Limb (tissue), 2 donors: ENCODE results near the gene CIZ1.
A peak's percentile ranks its signal among the peaks of the same experiment; 100 is the strongest.
"Not testable (repeated sequence)": the region's sequence is repeated elsewhere in the genome, so short reads cannot be mapped to it uniquely, and the experiment has no call there.

Experiments used
- DNase-seq, 2 donors: peaks; one replicate each; pipeline ENCODE4 v3.0.0-alpha.2; 2016; ENCODE audit errors: extremely low spot score in 2 of 2

Gene CIZ1

GRCh38 chr9:128145951-128146351 lies 45.4 kb downstream of the CIZ1 start:
- DNase-seq = peak in 1 of 2 donors; percentile 34

GRCh38 chr9:128145536-128145935 lies 45.8 kb downstream of the CIZ1 start:
- no peak for DNase-seq

GRCh38 chr9:128144239-128145181 lies 46.9 kb downstream of the CIZ1 start:
- peak in 1 of 2 donors; percentile 23 for DNase-seq

DNA sequence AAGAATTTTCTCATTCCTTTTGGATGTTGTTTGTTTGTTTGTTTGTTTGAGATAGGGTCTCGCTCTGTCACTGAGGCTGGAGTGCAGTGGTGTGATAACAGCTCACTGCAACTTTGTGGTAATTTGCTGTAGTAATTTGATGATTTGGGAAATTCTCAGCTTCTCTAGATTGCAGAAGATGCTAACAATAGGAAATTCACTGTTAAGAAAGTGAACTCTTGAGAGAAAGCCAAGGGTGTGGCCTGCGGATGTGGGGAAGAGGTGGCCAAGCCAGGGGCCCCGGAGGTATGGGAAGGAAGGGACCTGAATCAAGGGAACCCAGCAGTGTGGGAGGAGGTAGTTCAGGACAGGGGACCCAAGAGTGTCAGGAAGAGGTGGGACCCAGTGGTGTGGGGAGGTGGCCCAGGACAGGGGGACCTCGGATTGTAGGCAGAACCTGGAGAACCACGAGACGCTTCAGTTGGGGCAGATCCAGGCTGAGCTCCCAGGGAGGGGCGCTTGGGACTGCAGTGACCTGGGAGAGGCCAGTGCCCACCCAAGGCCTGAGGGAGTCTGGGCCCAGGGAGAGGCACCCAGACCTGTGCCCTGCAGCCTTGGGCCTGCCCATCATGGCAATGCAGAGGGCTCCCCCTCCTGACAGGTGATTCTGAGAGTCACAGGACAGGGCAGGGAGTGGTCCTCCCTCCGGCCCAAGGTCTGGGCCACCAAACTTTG lies 47.7 kb downstream of the CIZ1 start:
- peak in 1 of 2 donors; percentile 25 for DNase-seq

DNA sequence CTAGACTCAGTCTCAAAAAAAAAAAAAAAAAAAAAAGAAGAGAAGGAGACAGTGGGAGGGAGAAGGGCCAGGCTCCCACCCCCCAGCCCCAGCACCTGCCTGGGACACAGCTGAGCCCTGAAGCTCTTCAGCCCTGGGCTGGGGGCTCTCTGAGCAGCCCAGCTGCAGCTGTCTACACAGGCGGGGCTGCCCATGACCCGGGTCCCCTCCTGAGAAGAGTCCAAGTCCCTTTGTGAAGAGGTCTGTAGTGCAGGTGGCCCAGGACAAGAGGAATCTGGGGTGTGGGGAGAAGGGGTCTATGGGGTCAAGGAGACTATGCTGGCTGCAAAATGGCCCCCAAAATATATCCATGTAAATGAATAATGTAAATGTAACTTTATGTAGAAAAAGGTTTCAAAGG lies 48.8 kb downstream of the CIZ1 start:
- no peak for DNase-seq

DNA sequence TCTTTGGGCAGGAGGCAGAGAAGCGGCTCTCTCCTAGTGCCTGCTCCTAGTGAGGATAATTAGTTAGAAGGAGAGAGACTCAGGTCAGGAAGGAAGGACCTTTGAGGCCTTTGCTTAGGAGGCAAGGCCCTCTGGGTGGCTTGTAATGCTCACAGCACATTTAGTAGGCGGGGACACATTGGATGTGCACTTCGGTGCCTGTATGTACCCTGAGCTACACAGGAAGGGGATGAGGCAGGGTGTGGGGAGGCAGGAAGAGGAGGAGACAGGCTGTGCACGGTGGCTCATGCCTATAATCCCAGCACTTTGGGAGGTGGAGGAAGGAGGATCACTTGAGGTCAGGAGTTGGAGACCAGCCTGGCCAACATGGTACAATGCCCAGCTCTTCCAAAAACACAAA lies 49.3 kb downstream of the CIZ1 start:
- DNase-seq = no peak

- DNase-seq = no peak
Measured at GRCh38 chr9:128141604-128142003, 49.8 kb downstream of the CIZ1 start.

DNA sequence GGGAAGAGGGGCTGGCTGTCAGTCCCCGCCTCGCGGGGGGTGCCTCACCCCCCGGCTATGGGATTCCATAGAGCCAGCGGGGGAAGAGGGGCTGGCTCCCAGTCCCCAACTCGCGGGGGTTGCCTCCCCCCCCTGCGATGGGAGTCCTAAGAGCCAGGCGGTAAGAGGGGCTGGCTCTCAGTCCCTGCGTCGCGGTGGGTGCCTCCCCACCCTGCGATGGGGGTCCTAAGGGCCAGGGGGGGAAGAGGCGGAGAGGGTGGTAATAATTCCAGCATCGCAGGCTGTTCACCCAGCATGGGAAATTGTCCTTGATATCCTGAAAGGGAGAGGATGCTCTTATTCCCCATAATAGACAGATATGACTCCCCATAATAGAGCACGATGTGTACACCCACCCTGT lies 51.8 kb downstream of the CIZ1 start:
- no peak for DNase-seq

- DNase-seq = no peak
Measured at GRCh38 chr9:128138001-128138400, 53.4 kb downstream of the CIZ1 start.

GRCh38 chr9:128136816-128137793 lies 54.3 kb downstream of the CIZ1 start:
- no peak for DNase-seq

DNA sequence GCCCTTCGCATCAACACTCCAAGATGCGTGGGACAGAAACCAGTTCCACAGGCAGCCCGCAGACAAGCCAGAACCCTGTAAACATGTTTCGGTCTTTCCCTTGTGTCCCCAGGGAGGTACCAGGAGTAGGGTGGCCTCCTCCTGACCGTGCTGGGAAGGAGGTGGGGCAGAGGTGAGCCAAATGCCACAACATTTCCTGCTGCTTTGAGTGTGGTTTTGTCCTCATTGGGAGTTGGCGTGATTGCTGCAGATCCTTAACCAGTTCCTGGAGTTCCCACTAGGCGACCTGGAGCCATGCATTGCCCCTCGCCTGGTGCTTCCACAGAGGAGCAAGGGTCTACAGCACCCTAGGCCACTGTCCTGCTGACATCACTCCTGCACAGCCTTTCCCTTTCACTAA lies 55.8 kb downstream of the CIZ1 start:
- not testable (repeated sequence) for DNase-seq

- peak; percentile 36 to 65 for DNase-seq
Measured at GRCh38 chr9:128132139-128132538, 59.2 kb downstream of the CIZ1 start.

GRCh38 chr9:128131346-128131745 lies 60.0 kb downstream of the CIZ1 start:
- not testable (repeated sequence) for DNase-seq

GRCh38 chr9:128130651-128131050 lies 60.7 kb downstream of the CIZ1 start:
- DNase-seq = not testable (repeated sequence)

- DNase-seq = not testable (repeated sequence)
Measured at GRCh38 chr9:128129976-128130590, 61.3 kb downstream of the CIZ1 start.

DNA sequence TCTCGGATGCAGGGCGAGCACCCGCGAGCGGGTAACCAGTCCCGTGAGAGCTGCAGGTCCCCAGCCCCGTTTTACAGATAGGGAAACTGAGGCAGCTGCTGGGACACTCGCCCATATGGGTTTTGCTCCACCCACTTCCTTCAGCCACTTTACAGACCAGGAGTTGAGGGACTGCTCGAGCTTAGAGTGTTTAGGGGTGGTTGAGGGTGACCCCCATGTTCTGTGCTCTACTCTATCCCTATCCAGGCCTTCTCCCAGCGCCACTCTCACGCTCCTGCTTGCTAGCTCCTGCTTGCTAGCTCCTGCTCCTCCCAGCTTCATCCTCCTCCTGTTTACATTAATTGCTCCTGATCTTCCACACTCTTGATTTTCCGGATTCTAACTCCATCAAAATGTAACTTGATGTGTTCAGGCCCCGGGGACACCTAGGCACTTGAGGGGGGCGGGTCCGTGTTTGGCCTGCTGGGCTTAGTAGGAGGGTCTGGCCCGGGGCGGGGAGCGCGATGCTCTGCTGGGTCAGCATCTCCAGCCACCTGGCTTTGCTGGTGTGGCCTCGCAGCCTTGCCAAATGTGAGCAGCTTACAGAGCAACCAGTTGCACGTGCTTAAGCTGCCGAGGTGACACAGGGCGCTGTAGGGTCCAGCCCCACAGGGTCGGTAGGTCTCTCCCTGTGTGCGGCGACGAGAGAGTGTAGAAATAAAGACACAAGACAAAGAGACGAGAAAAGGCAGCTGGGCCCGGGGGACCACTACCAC lies 62.4 kb downstream of the CIZ1 start:
- no peak for DNase-seq

- peak; percentile 91 to 93 for DNase-seq
Measured at GRCh38 chr9:128127990-128128835, 63.2 kb downstream of the CIZ1 start.

- DNase-seq = peak; percentile 79 to 90
Measured at GRCh38 chr9:128127568-128127989, 63.8 kb downstream of the CIZ1 start, which contains the start of gene PTGES2. Gene PTGES2, minus strand, starts transcription at chr9:128127729. Its CDS starts 12 bp downstream, at chr9:128127717.
